K562 (cell line): ENCODE measurements around the gene GOLIM4. TPM values are rescaled to one million over a fixed set of nuclear protein-coding genes. Genes with fewer than 3 reads are reported as not detected.

Experiments used
- ATAC-seq: fragments of 200-7000 bp; cut with Tn5 transposase; 3 replicates; pipeline ENCODE4 v1.9.1; 2020; ENCODE audit warnings: moderate library complexity
- BruUV-seq: library from RNA; stranded (reverse); fragments of 400-500 nt; replicated peaks from 2 replicates; lab custom pipeline; 2021; lab: Mats Ljungman, UMichigan
- CTCF ChIA-PET: fragments of 300-600 bp; formaldehyde crosslinking; extraction: SDS; loops from one replicate; lab custom pipeline; 2021; ENCODE audit warnings: low intra/inter-chr PET ratio; lab: Yijun Ruan, JAX
- POLR2A ChIA-PET: fragments of 300-600, 350-650 bp; sonication (Branson Sonifier 250); formaldehyde crosslinking; extraction: SDS; loops from one replicate; lab custom pipeline; 2021; ENCODE audit warnings: antibody characterized with exemption, inconsistent platforms; lab: Yijun Ruan, JAX
- DNase-seq, 4 experiments: peaks; one replicate each; pipeline versions ENCODE4 v3.0.0 to v3.0.0-alpha.2; 2011 to 2018; ENCODE audit warnings: low spot score in 3 of 4, mixed read lengths in 3 of 4; ENCODE audit errors: extremely low read depth in 1 of 4
- FAIRE-seq: peaks from 2 replicates; lab custom pipeline; 2011; peaks lifted over from hg19 to GRCh38; lab: Jason Lieb, UNC
- H2AFZ ChIP-seq: 2 replicates; pipeline ENCODE4 v1.6.0; 2011; ENCODE audit warnings: low read depth, low read length, control low read depth, inconsistent platforms
- H3K27ac ChIP-seq: fragments of 200-600 bp; 3 replicates; pipeline ENCODE4 v1.8.0; 2011; ENCODE audit warnings: low read depth, mild to moderate bottlenecking, control low read depth, inconsistent platforms, low read length, moderate library complexity, mixed read lengths; ENCODE audit errors: extremely low read depth
- H3K27me3 ChIP-seq, 2 experiments: fragments of 300-600 bp in 1 of 2; 2 replicates in 1 of 2; 3 replicates in 1 of 2; pipeline versions ENCODE4 v1.6.0 to v1.8.0; 2011; ENCODE audit warnings: inconsistent platforms in 2 of 2, low read length in 2 of 2, mild to moderate bottlenecking in 1 of 2, mixed read lengths in 1 of 2, moderate library complexity in 1 of 2; ENCODE audit not compliant: control insufficient read depth in 2 of 2, insufficient read depth in 2 of 2
- H3K36me3 ChIP-seq: fragments of 300-600 bp; 3 replicates; pipeline ENCODE4 v1.8.0; 2011; ENCODE audit warnings: mild to moderate bottlenecking, low read length, inconsistent platforms; ENCODE audit not compliant: control insufficient read depth, insufficient read depth
- H3K4me1 ChIP-seq, 2 experiments: fragments of 200-600 bp in 1 of 2; replicated peaks in 1 of 2; 2 replicates in 1 of 2; 3 replicates in 1 of 2; pipeline versions ENCODE4 v1.5.1 to v1.8.0; 2011; ENCODE audit warnings: inconsistent platforms in 2 of 2, low read length in 2 of 2, mild to moderate bottlenecking in 1 of 2, mixed read lengths in 1 of 2, moderate library complexity in 1 of 2; ENCODE audit not compliant: control insufficient read depth in 2 of 2, insufficient read depth in 2 of 2
- H3K4me2 ChIP-seq: 2 replicates; pipeline ENCODE4 v1.6.1; 2011; ENCODE audit warnings: low read length, control low read depth, inconsistent platforms, mixed read lengths; ENCODE audit not compliant: insufficient read depth
- H3K4me3 ChIP-seq: fragments of 200-600 bp; sonication (generic), shearing (Covaris generic); 2 replicates; pipeline ENCODE4 v1.5.1; 2016; ENCODE audit warnings: control low read depth, inconsistent platforms
- H3K79me2 ChIP-seq: fragments of 200-600 bp; 3 replicates; pipeline ENCODE4 v1.8.0; 2011; ENCODE audit warnings: low read length, inconsistent platforms; ENCODE audit not compliant: control insufficient read depth, insufficient read depth
- H3K9ac ChIP-seq, 2 experiments: 2 replicates each; pipeline versions ENCODE4 v1.6.0 to v1.6.1; 2011; ENCODE audit warnings: low read depth in 2 of 2, low read length in 2 of 2, control low read depth in 1 of 2, inconsistent platforms in 1 of 2, mild to moderate bottlenecking in 1 of 2, mixed read lengths in 1 of 2; ENCODE audit not compliant: insufficient read depth in 1 of 2
- H3K9me1 ChIP-seq: one replicate; pipeline ENCODE4 v1.6.0; 2011; ENCODE audit warnings: inconsistent platforms, mild to moderate bottlenecking, low read length, moderate library complexity; ENCODE audit not compliant: control insufficient read depth, insufficient read depth
- H3K9me3 ChIP-seq: replicated peaks from 2 replicates; pipeline ENCODE4 v1.5.1; 2011; ENCODE audit warnings: low read depth, low read length, inconsistent platforms; ENCODE audit not compliant: control insufficient read depth, insufficient read depth
- H4K20me1 ChIP-seq: replicated peaks from 2 replicates; pipeline ENCODE4 v1.6.1; 2011; ENCODE audit warnings: low read length, inconsistent platforms, mixed read lengths; ENCODE audit not compliant: control insufficient read depth, insufficient read depth
- ADNP ChIP-seq: fragments of 200-800 bp; sonication (Bioruptor generic); IDR thresholded peaks from 2 replicates; pipeline ENCODE4 v1.6.1; 2016; ENCODE audit warnings: missing genetic modification characterization, missing compliant biosample characterization
- ARID2 ChIP-seq: fragments of 450-650 bp; IDR thresholded peaks from 2 replicates; pipeline ENCODE4 v1.6.1; 2017; ENCODE audit warnings: antibody characterized with exemption, mild to moderate bottlenecking
- CBX2 ChIP-seq: fragments of 200-600 bp; sonication (generic); IDR thresholded peaks from one replicate; pipeline ENCODE4 v1.6.1; 2012; ENCODE audit warnings: mild to moderate bottlenecking, low read length, inconsistent platforms; ENCODE audit not compliant: insufficient read depth, poor library complexity, severe bottlenecking
- GTF2E2 ChIP-seq: fragments of 200-800 bp; sonication (Bioruptor generic); IDR thresholded peaks from 2 replicates; pipeline ENCODE4 v1.6.1; 2016; ENCODE audit warnings: missing genetic modification characterization, missing compliant biosample characterization
- HLTF ChIP-seq: fragments of 450-650 bp; IDR thresholded peaks from 2 replicates; pipeline ENCODE4 v1.6.1; 2016
- KAT8 ChIP-seq: fragments of 450-650 bp; IDR thresholded peaks from 2 replicates; pipeline ENCODE4 v1.6.1; 2016; ENCODE audit warnings: low read depth, mild to moderate bottlenecking
- MEIS2 ChIP-seq: fragments of 450-650 bp; IDR thresholded peaks from 2 replicates; pipeline ENCODE4 v1.6.1; 2014; ENCODE audit warnings: mild to moderate bottlenecking; ENCODE audit not compliant: partially characterized antibody
- MTA2 ChIP-seq: fragments of 450-650 bp; IDR thresholded peaks from 2 replicates; pipeline ENCODE4 v1.6.1; 2016; ENCODE audit warnings: low read depth
- U2AF1 ChIP-seq: fragments of 200-400 bp; formaldehyde crosslinking; optimal IDR thresholded peaks from 2 replicates; pipeline ENCODE3; 2017; ENCODE audit warnings: mild to moderate bottlenecking, low read depth, low read length, moderate library complexity
- ZC3H11A ChIP-seq: IDR thresholded peaks from 2 replicates; pipeline ENCODE4 v1.6.1; 2012; ENCODE audit warnings: low read depth, low read length, improper control_type of control experiment
- ZFP30 ChIP-seq: fragments of 250-450 bp; sonication (Bioruptor Pico); IDR thresholded peaks from 2 replicates; pipeline ENCODE4 v1.8.0; 2022; ENCODE audit warnings: moderate library complexity, mild to moderate bottlenecking, inconsistent platforms, borderline replicate concordance
- ZKSCAN8 ChIP-seq: fragments of 200-800 bp; sonication (Bioruptor generic); IDR thresholded peaks from 2 replicates; pipeline ENCODE4 v1.6.1; 2016; ENCODE audit warnings: missing genetic modification characterization, missing compliant biosample characterization
- ZNF551 ChIP-seq: fragments of 250-450 bp; sonication (Bioruptor Pico); IDR thresholded peaks from 2 replicates; pipeline ENCODE4 v1.5.0; 2021; ENCODE audit warnings: mild to moderate bottlenecking, moderate library complexity
- ZNF668 ChIP-seq: fragments of 250-450 bp; sonication (Bioruptor Pico); IDR thresholded peaks from 2 replicates; pipeline ENCODE4 v1.8.0; 2022; ENCODE audit warnings: mild to moderate bottlenecking, inconsistent platforms
- ZNF780A ChIP-seq: fragments of 250-450 bp; sonication (Bioruptor Pico); IDR thresholded peaks from 2 replicates; pipeline ENCODE4 v1.5.0; 2021; ENCODE audit warnings: mild to moderate bottlenecking
- in situ Hi-C: fragments of 300-500 bp; cut with MboI; formaldehyde crosslinking; loops from 4 replicates; pipeline ENCODE4 v1.15.0; 2018; ENCODE audit warnings: inconsistent platforms, mixed read lengths
- intact Hi-C: fragments of 100-400 bp; cut with micrococcal nuclease; formaldehyde crosslinking; loops from 2 replicates; pipeline ENCODE4 v1.14.2; 2022
- polyA plus RNA-seq, 8 experiments: library from polyadenylated mRNA; depleted of rRNA in 4 of 8; stranded (reverse) in 5 of 8; unstranded in 3 of 8; fragments of >200 nt; fragmentation: Nextera tagmentation in 2 of 8; fragmentation: Illumina TruSeq in 1 of 8; extraction: Ambion mirVana in 2 of 8; extraction: Trizol in 1 of 8; gene quantifications; 2 replicates each; pipeline versions ENCODE4 v1.2.1 to v1.2.3, GENCODE V29; 2011 to 2014; ENCODE audit warnings: inconsistent platforms in 1 of 8, missing spikeins in 1 of 8
- total RNA-seq, 7 experiments: library from RNA; depleted of rRNA in 6 of 7; stranded (reverse); fragments of >200 nt in 6 of 7; fragmentation: Illumina TruSeq in 2 of 7; extraction: Trizol in 2 of 7; gene quantifications; 2 replicates each; pipeline versions ENCODE4 v1.2.1 to v1.2.3, GENCODE V29; 2011 to 2021; ENCODE audit warnings: low replicate concordance in 1 of 7
- TF ChIP-seq, protein P1 (sequence below), 2 experiments: IDR thresholded peaks in 1 of 2; conservative IDR thresholded peaks in 1 of 2; 2 replicates each; pipeline ENCODE4 v1.6.1; 2016; ENCODE audit warnings: low read depth in 2 of 2, mild to moderate bottlenecking in 1 of 2, missing compliant biosample characterization in 1 of 2, missing genetic modification characterization in 1 of 2, moderate library complexity in 1 of 2
- TF ChIP-seq, protein P2 (sequence below): IDR thresholded peaks from 2 replicates; pipeline ENCODE4 v1.6.1; 2012; ENCODE audit warnings: low read depth, low read length, improper control_type of control experiment, borderline replicate concordance

GOLIM4 gene
- total and polyA plus RNA-seq, 9 of the 15 experiments (the other 6 are each of a cell fraction or from before 2014, with no cell fraction given) = 9.3 to 39.4 (median 31.0) TPM

DNA sequence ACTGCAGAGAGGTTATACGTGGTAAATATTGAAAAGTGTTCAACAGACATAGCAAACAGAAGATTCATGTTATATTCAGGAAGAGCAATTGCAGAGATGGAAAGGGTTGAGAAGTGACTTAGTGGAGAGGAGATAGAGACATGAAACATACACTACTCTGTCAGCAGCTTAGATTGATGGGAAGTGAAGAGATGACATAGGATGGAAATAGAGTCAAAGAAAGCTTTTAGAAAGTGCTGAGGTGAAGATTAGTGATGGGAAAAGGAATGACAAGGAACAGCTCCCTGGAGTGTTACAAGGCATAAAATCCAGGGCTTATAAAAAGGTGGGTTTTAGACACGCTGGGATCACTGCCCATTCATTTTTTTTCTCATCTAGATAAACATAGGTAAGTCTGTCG lies 17.2 kb upstream of the GOLIM4 start (continued):
- TF ChIP-seq, protein P1, sequence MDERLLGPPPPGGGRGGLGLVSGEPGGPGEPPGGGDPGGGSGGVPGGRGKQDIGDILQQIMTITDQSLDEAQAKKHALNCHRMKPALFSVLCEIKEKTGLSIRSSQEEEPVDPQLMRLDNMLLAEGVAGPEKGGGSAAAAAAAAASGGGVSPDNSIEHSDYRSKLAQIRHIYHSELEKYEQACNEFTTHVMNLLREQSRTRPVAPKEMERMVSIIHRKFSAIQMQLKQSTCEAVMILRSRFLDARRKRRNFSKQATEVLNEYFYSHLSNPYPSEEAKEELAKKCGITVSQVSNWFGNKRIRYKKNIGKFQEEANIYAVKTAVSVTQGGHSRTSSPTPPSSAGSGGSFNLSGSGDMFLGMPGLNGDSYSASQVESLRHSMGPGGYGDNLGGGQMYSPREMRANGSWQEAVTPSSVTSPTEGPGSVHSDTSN (CRISPR knock-in tag; IDR thresholded peaks at IDR 0.05; ENCODE audit: low read depth) = no peak
- TF ChIP-seq, protein P1 (tag; conservative IDR thresholded peaks at IDR 0.05; ENCODE audit: low read depth) = peak; percentile 42; the same call in 1 of the 2 replicates
- TF ChIP-seq ZKSCAN8 (CRISPR knock-in tag) = no peak
- TF ChIP-seq, all 486 proteins: peak for 2

DNA sequence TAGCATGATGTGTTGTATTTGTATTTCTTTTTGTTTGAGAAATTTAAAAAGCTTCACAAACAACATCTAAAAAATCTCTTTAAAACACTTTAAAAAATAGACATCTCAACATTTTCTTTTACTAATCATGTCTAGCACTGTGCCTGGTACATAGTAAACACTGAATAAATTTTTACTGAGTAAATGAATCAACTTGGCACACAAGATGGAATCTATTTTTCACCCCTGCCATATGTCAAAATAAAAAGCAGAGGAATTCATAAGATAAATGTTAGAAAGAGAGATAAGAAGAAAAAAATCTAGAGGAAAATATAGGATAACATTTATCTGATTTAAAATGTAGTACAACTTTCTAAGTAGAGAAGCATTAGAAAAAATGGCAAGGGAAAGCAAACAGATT lies 8.6 kb upstream of the GOLIM4 start:
- DNase-seq (no peak), FAIRE-seq (no peak), ATAC-seq (no peak)
- Histone ChIP-seq H3K4me2 (no peak overlapping the region), H3K36me3 (no peaks in the 10 kb centered on the region), H4K20me1 (no peaks in the 10 kb centered on the region), H3K27ac (no peak overlapping the region), H2AFZ (no peak overlapping the region), H3K9ac (no peak overlapping the region), H3K9me1 (no peaks in the 10 kb centered on the region), H3K79me2 (no peaks in the 10 kb centered on the region), H3K27me3 (no peaks in the 10 kb centered on the region), H3K4me3 (no peak overlapping the region), H3K9me3 (no peaks in the 10 kb centered on the region), H3K4me1 (no peaks in the 10 kb centered on the region)
- ChIA-PET POLR2A (no interaction called here), CTCF (no interaction called here)
- in situ Hi-C loops = no loop called here
- BruUV-seq = no TSS peak
- intact Hi-C loops = no loop called here
- TF ChIP-seq ARID2 (no peak), GTF2E2 (no peak), ZNF668 (CRISPR knock-in tag) (no peak), ZNF780A (CRISPR knock-in tag) (no peak), MTA2 (no peak), ZC3H11A (no peak), ADNP (no peak), U2AF1 (no peak), MEIS2 (no peak), ZFP30 (CRISPR knock-in tag) (no peak), ZNF551 (CRISPR knock-in tag) (no peak), CBX2 (no peak), HLTF (no peak), KAT8 (no peak)
- TF ChIP-seq, protein P2, sequence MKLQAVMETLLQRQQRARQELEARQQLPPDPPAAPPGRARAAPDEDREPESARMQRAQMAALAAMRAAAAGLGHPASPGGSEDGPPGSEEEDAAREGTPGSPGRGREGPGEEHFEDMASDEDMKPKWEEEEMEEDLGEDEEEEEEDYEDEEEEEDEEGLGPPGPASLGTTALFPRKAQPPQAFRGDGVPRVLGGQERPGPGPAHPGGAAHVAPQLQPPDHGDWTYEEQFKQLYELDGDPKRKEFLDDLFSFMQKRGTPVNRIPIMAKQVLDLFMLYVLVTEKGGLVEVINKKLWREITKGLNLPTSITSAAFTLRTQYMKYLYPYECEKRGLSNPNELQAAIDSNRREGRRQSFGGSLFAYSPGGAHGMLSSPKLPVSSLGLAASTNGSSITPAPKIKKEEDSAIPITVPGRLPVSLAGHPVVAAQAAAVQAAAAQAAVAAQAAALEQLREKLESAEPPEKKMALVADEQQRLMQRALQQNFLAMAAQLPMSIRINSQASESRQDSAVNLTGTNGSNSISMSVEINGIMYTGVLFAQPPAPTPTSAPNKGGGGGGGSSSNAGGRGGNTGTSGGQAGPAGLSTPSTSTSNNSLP = no peak
